ENCODE results near the gene TMCC2. TPM values are rescaled to one million over a fixed set of nuclear protein-coding genes. Genes with fewer than 3 reads are reported as not detected.
"Not testable (repeated sequence)": the region's sequence is repeated elsewhere in the genome, so short reads cannot be mapped to it uniquely, and the experiment has no call there.

Gene TMCC2
- total and polyA plus RNA-seq, 2 of the 4 experiments (the other 2 are of a cell fraction) = 2.0 to 4.2 TPM

DNA sequence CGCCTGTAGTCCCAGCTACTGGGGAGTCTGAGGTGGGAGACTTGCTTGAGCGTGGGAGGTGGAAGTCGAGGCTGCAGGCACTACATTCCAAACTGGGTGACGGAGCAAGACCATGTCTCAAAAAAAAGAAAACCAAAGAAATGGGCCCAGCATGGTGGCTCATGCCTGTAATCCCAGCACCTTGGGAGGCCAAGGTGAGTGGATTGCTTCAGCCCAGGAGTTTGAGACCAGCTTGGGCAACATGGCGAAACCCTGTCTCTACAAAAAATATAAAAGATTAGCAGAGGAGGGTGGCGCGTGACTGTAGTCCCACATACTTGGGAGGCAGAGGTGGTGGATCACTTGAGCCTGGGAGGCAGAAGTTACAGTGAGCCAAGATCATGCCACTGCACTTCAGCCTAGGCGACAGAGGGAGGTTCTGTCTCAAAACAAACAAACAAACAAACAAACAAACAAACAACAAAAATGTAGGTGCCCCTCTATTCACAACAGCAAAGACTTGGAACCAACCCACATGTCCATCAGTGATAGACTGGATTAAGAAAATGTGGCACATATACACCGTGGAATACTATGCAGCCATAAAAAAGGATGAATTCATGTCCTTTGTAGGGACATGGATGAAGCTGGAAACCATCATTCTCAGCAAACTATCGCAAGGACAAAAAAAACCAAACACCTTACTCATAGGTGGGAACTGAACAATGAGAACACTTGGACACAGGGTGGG lies 53.1 kb downstream of the TMCC2 start:
- H4K8ac ChIP-seq (ENCODE audit: low read depth in 2 of 2, low read length in 2 of 2); ATAC-seq (ENCODE audit: low read depth); H2BK5ac ChIP-seq (ENCODE audit: low read depth, low read length, poor library complexity, severe bottlenecking); in situ Hi-C loops (cut with MboI; ENCODE audit: low sequenced_read_pairs); H3K36me3 ChIP-seq (ENCODE audit: control insufficient read depth, insufficient read depth, low read length); H3K18ac ChIP-seq (ENCODE audit: low read depth, low read length); H3K23ac ChIP-seq (ENCODE audit: low read depth, low read length); DNase-seq; dilution Hi-C loops (cut with HindIII; ENCODE audit: low sequenced_read_pairs, unreplicated experiment); H2AK9ac ChIP-seq (replicated peaks; ENCODE audit: low read depth, low read length, poor library complexity); H3K14ac ChIP-seq (replicated peaks; ENCODE audit: low read depth, low read length); H3K4me3 ChIP-seq (ENCODE audit: insufficient read depth, low read depth, low read length); H3K27me3 ChIP-seq (ENCODE audit: control insufficient read depth, insufficient read depth, low read length); intact Hi-C loops (cut with micrococcal nuclease); H3K4me2 ChIP-seq (ENCODE audit: low read depth, low read length); H2AFZ ChIP-seq (replicated peaks; ENCODE audit: low read length, poor library complexity); H3K56ac ChIP-seq (ENCODE audit: extremely low read depth, insufficient read depth, low read length); BruUV-seq (replicated peaks); H3K27ac ChIP-seq (ENCODE audit: insufficient read depth, low read length); H4K5ac ChIP-seq (ENCODE audit: low read depth, low read length); H4K20me1 ChIP-seq (ENCODE audit: insufficient read depth, low read length); H4K91ac ChIP-seq (ENCODE audit: insufficient read depth, low read depth, low read length); POLR2A ChIA-PET (ENCODE audit: unreplicated experiment); H3K9me3 ChIP-seq (ENCODE audit: control insufficient read depth, insufficient read depth, low read length); H3K9ac ChIP-seq (ENCODE audit: low read depth, low read length): not testable (repeated sequence)
- 100% methylated on average over 3 of the region's 10 CpGs; no CpG with 5 or more reads in 1 of the 2 experiments for WGBS, 2 experiments (ENCODE audit: extremely low coverage in 2 of 2, insufficient read length in 1 of 2)
- H3K4me1 ChIP-seq (ENCODE audit: control insufficient read depth, insufficient read depth, low read length) = peaks cover 18% of the 10 kb centered on the region
- H2BK20ac ChIP-seq (ENCODE audit: low read depth, low read length) = 0 out of 2 replicates have a peak overlapping the region, but pooled peaks have one; percentile 42
- H2BK15ac ChIP-seq (ENCODE audit: low read depth, low read length) = peak overlapping the region; percentile 39; the same call in 1 of the 3 replicates
- peak overlapping the region; percentile 63; the same call in 1 of the 2 replicates for H2AK5ac ChIP-seq (ENCODE audit: low read depth, low read length)
- CTCF ChIA-PET = interaction anchor here (1.0 kb wide), 1 partner anchor 8 kb away, joined by 3 read pairs; no protein-coding TSS in a partner anchor
- H3K79me1 ChIP-seq (ENCODE audit: low read depth in 1 of 2, low read length in 2 of 2) = peaks cover 0 to 14% of the 10 kb centered on the region in 2 experiments; a peak in 2 of 4 replicates
- H3K9me1 ChIP-seq (ENCODE audit: insufficient read depth, low read length) = peaks cover 19% of the 10 kb centered on the region
- H3K4ac ChIP-seq (ENCODE audit: low read depth, low read length) = peak overlapping the region; percentile 88; the same call in 1 of the 2 replicates
- H2BK120ac ChIP-seq (ENCODE audit: low read depth, low read length) = 0 out of 2 replicates have a peak overlapping the region, but pooled peaks have one; percentile 32
